ENCODE measurements around the gene PLCH1. TPM values are rescaled to one million over a fixed set of nuclear protein-coding genes. Genes with fewer than 3 reads are reported as not detected.

PLCH1 gene
- total and polyA plus RNA-seq, 9 of the 15 experiments (the other 6 are each of a cell fraction or from before 2014, with no cell fraction given): 0.17 to 0.62 (median 0.40) TPM

DNA sequence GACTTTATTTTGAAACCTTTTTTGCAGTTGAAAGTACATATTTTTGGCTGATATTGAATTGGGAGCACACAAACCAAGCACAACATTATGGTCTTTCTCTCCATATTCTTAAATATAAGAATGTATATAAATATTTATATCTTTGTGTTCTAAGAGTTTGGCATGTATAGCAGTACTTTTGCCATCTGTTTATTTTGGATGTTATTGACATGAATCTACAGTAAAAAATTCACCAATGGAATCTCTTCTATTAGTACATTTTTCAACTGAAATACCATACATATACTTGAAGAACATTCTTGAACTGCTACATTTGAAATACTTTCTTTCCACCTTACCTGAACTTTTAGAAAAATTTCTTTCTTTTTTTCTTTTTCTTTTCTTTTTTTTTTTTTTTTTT, 342.2 kb downstream of the PLCH1 start:
- ChIA-PET POLR2A (no interaction called here), CTCF (ENCODE audit: low intra/inter-chr PET ratio) (interaction anchor here (0.6 to 0.8 kb wide), 2 partner anchors 273 to 688 kb away, joined by 3 to 5 read pairs; no protein-coding TSS in a partner anchor)
- H3K27ac ChIP-seq (ENCODE audit: extremely low read depth, low read depth, low read length): no peak overlapping the region
- no peaks in the 10 kb centered on the region for H3K9me1 ChIP-seq (ENCODE audit: control insufficient read depth, insufficient read depth, low read length)
- no peak overlapping the region for H2AFZ ChIP-seq (ENCODE audit: low read depth, low read length)
- TF ChIP-seq, protein P1, sequence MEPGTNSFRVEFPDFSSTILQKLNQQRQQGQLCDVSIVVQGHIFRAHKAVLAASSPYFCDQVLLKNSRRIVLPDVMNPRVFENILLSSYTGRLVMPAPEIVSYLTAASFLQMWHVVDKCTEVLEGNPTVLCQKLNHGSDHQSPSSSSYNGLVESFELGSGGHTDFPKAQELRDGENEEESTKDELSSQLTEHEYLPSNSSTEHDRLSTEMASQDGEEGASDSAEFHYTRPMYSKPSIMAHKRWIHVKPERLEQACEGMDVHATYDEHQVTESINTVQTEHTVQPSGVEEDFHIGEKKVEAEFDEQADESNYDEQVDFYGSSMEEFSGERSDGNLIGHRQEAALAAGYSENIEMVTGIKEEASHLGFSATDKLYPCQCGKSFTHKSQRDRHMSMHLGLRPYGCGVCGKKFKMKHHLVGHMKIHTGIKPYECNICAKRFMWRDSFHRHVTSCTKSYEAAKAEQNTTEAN (CRISPR knock-in tag; IDR thresholded peaks at IDR 0.05): no peak
- TF ChIP-seq, protein P2, sequence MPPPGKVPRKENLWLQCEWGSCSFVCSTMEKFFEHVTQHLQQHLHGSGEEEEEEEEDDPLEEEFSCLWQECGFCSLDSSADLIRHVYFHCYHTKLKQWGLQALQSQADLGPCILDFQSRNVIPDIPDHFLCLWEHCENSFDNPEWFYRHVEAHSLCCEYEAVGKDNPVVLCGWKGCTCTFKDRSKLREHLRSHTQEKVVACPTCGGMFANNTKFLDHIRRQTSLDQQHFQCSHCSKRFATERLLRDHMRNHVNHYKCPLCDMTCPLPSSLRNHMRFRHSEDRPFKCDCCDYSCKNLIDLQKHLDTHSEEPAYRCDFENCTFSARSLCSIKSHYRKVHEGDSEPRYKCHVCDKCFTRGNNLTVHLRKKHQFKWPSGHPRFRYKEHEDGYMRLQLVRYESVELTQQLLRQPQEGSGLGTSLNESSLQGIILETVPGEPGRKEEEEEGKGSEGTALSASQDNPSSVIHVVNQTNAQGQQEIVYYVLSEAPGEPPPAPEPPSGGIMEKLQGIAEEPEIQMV (tag; conservative IDR thresholded peaks at IDR 0.05; ENCODE audit: low read depth): no peak
- no peak for TF ChIP-seq ZNF76 (CRISPR knock-in tag; IDR thresholded peaks at IDR 0.05; ENCODE audit: borderline replicate concordance)
- TF ChIP-seq, protein P3, sequence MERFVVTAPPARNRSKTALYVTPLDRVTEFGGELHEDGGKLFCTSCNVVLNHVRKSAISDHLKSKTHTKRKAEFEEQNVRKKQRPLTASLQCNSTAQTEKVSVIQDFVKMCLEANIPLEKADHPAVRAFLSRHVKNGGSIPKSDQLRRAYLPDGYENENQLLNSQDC (CRISPR knock-in tag; IDR thresholded peaks at IDR 0.05): no peak
- no peak for TF ChIP-seq FOXA3 (CRISPR knock-in tag; conservative IDR thresholded peaks at IDR 0.05 in 1 of 2, IDR thresholded peaks at IDR 0.05 in 1 of 2)
- TF ChIP-seq MTF1 (CRISPR knock-in tag; IDR thresholded peaks at IDR 0.05; ENCODE audit: borderline replicate concordance): no peak
- TF ChIP-seq CBX8 (IDR thresholded peaks at IDR 0.05; ENCODE audit: borderline replicate concordance, extremely low read depth, low read depth, low read length, poor library complexity, severe bottlenecking): no peak
- TF ChIP-seq E2F3 (CRISPR knock-in tag; IDR thresholded peaks at IDR 0.05): no peak
- no peak for TF ChIP-seq CTBP1 (IDR thresholded peaks at IDR 0.05; ENCODE audit: borderline replicate concordance)
- no peak for TF ChIP-seq SMARCB1 (IDR thresholded peaks at IDR 0.05; ENCODE audit: insufficient read length, low read depth)
- no peak for TF ChIP-seq KLF1 (tag; IDR thresholded peaks at IDR 0.05)
- no peak for TF ChIP-seq CBX5 (IDR thresholded peaks at IDR 0.05; ENCODE audit: borderline replicate concordance, low read depth)
- TF ChIP-seq, protein P4, sequence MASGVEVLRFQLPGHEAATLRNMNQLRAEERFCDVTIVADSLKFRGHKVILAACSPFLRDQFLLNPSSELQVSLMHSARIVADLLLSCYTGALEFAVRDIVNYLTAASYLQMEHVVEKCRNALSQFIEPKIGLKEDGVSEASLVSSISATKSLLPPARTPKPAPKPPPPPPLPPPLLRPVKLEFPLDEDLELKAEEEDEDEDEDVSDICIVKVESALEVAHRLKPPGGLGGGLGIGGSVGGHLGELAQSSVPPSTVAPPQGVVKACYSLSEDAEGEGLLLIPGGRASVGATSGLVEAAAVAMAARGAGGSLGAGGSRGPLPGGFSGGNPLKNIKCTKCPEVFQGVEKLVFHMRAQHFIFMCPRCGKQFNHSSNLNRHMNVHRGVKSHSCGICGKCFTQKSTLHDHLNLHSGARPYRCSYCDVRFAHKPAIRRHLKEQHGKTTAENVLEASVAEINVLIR (CRISPR knock-in tag; IDR thresholded peaks at IDR 0.05): no peak
- no peak for TF ChIP-seq MCM3 (IDR thresholded peaks at IDR 0.05)
- no peak for TF ChIP-seq SMARCC2 (IDR thresholded peaks at IDR 0.05; ENCODE audit: low read depth)
- no peak for TF ChIP-seq ZNF134 (CRISPR knock-in tag; conservative IDR thresholded peaks at IDR 0.05)
- no peak for TF ChIP-seq RFX7 (CRISPR knock-in tag; IDR thresholded peaks at IDR 0.05)
- no peak overlapping the region for H3K4me3 ChIP-seq
- H3K9ac ChIP-seq (ENCODE audit: insufficient read depth in 1 of 2, low read depth in 2 of 2, low read length in 2 of 2): no peak overlapping the region
- H3K27me3 ChIP-seq (ENCODE audit: control insufficient read depth in 2 of 2, insufficient read depth in 2 of 2, low read length in 2 of 2): no peaks in the 10 kb centered on the region
- in situ Hi-C loops (cut with MboI): no loop called here
- H3K4me2 ChIP-seq (ENCODE audit: insufficient read depth, low read length): no peak overlapping the region
- no peak for FAIRE-seq
- H3K36me3 ChIP-seq (ENCODE audit: control insufficient read depth, insufficient read depth, low read length): no peaks in the 10 kb centered on the region
- H3K9me3 ChIP-seq (replicated peaks; ENCODE audit: control insufficient read depth, insufficient read depth, low read depth, low read length): no peaks in the 10 kb centered on the region
- H4K20me1 ChIP-seq (replicated peaks; ENCODE audit: control insufficient read depth, insufficient read depth, low read length): no peaks in the 10 kb centered on the region
- DNase-seq (ENCODE audit: extremely low read depth in 1 of 4, low spot score in 3 of 4): no peak
- intact Hi-C loops (cut with micrococcal nuclease): no loop called here
- no peaks in the 10 kb centered on the region for H3K79me2 ChIP-seq (ENCODE audit: control insufficient read depth, insufficient read depth, low read length)
- BruUV-seq (replicated peaks): no TSS peak
- no peak for ATAC-seq
- no peaks in the 10 kb centered on the region for H3K4me1 ChIP-seq (replicated peaks in 1 of 2; ENCODE audit: control insufficient read depth in 2 of 2, insufficient read depth in 2 of 2, low read length in 2 of 2)

Measured in K562 (cell line).